SK-N-SH treated with all-trans-retinoic acid at 6 μM for 48 hours (cell line): ENCODE data around the gene CLEC16A.
A peak's percentile ranks its signal among the peaks of the same experiment; 100 is the strongest.

Experiments
- ATAC-seq: fragments of 200-7000 bp; cut with Tn5 transposase; 3 replicates; pipeline ENCODE4 v1.9.1; 2020; ENCODE audit warnings: mild to moderate bottlenecking, moderate library complexity
- ARNTL ChIP-seq: fragments of 450-650 bp; formaldehyde crosslinking; IDR thresholded peaks from 2 replicates; pipeline ENCODE4 v1.5.0; 2020; ENCODE audit warnings: low read depth, mild to moderate bottlenecking, moderate library complexity, borderline replicate concordance
- BACH2 ChIP-seq: fragments of 250-450 bp; sonication (Bioruptor Pico); IDR thresholded peaks from 2 replicates; pipeline ENCODE4 v1.9.0; 2021; ENCODE audit warnings: mild to moderate bottlenecking, borderline replicate concordance
- CSDC2 ChIP-seq: fragments of 250-450 bp; sonication (Bioruptor Pico); IDR thresholded peaks from 2 replicates; pipeline ENCODE4 v1.5.0; 2020; ENCODE audit warnings: mild to moderate bottlenecking, moderate library complexity
- ESRRG ChIP-seq: fragments of 250-450 bp; sonication (Bioruptor Pico); IDR thresholded peaks from 2 replicates; pipeline ENCODE4 v1.6.1; 2021; ENCODE audit warnings: mild to moderate bottlenecking
- GLIS3 ChIP-seq: fragments of 250-450 bp; sonication (Bioruptor Pico); IDR thresholded peaks from 2 replicates; pipeline ENCODE4 v1.5.0; 2020; ENCODE audit warnings: mild to moderate bottlenecking, moderate library complexity
- OSR1 ChIP-seq: fragments of 250-450 bp; sonication (Bioruptor Pico); IDR thresholded peaks from 2 replicates; pipeline ENCODE4 v1.8.0; 2022; ENCODE audit warnings: moderate library complexity, mild to moderate bottlenecking, inconsistent platforms
- PPARA ChIP-seq: fragments of 250-450 bp; sonication (Bioruptor Pico); IDR thresholded peaks from 2 replicates; pipeline ENCODE4 v1.5.0; 2020; ENCODE audit warnings: mild to moderate bottlenecking, borderline replicate concordance
- RARB ChIP-seq: fragments of 250-450 bp; sonication (Bioruptor Pico); IDR thresholded peaks from 2 replicates; pipeline ENCODE4 v1.8.0; 2021; ENCODE audit warnings: mild to moderate bottlenecking, moderate library complexity
- SNAI2 ChIP-seq: fragments of 250-450 bp; sonication (Bioruptor Pico); IDR thresholded peaks from 2 replicates; pipeline ENCODE4 v1.5.0; 2020; ENCODE audit warnings: mild to moderate bottlenecking, moderate library complexity
- TCF4 ChIP-seq: fragments of 250-450 bp; sonication (Bioruptor Pico); IDR thresholded peaks from 2 replicates; pipeline ENCODE4 v1.8.0; 2021; ENCODE audit warnings: mild to moderate bottlenecking, moderate library complexity, borderline replicate concordance
- ZC3H10 ChIP-seq: fragments of 250-450 bp; sonication (Bioruptor Pico); IDR thresholded peaks from 2 replicates; pipeline ENCODE4 v1.5.1; 2021; ENCODE audit warnings: mild to moderate bottlenecking, moderate library complexity
- ZFP3 ChIP-seq: fragments of 250-450 bp; sonication (Bioruptor Pico); IDR thresholded peaks from 2 replicates; pipeline ENCODE4 v1.5.0; 2020; ENCODE audit warnings: mild to moderate bottlenecking, moderate library complexity
- ZFP30 ChIP-seq: fragments of 450-650 bp; formaldehyde crosslinking; IDR thresholded peaks from 2 replicates; pipeline ENCODE4 v1.5.0; 2022; ENCODE audit warnings: mild to moderate bottlenecking, moderate library complexity
- TF ChIP-seq, protein P1 (sequence below): fragments of 250-450 bp; sonication (Bioruptor Pico); IDR thresholded peaks from 2 replicates; pipeline ENCODE4 v1.8.0; 2020; ENCODE audit warnings: mild to moderate bottlenecking, moderate library complexity, borderline replicate concordance
- TF ChIP-seq, protein P2 (sequence below): fragments of 250-450 bp; sonication (Bioruptor Pico); IDR thresholded peaks from 2 replicates; pipeline ENCODE4 v1.5.0; 2020; ENCODE audit warnings: mild to moderate bottlenecking, moderate library complexity
- TF ChIP-seq, protein P3 (sequence below): fragments of 250-450 bp; sonication (Bioruptor Pico); IDR thresholded peaks from 2 replicates; pipeline ENCODE4 v1.5.1; 2021; ENCODE audit warnings: mild to moderate bottlenecking, moderate library complexity
- TF ChIP-seq, protein P4 (sequence below): fragments of 250-450 bp; sonication (Bioruptor Pico); IDR thresholded peaks from 2 replicates; pipeline ENCODE4 v1.8.0; 2021; ENCODE audit warnings: low read depth, mild to moderate bottlenecking, moderate library complexity, borderline replicate concordance
- TF ChIP-seq, protein P5 (sequence below): fragments of 250-450 bp; sonication (Bioruptor Pico); IDR thresholded peaks from 2 replicates; pipeline ENCODE4 v1.5.1; 2020; ENCODE audit warnings: low read depth, mild to moderate bottlenecking, moderate library complexity

The CLEC16A gene

DNA sequence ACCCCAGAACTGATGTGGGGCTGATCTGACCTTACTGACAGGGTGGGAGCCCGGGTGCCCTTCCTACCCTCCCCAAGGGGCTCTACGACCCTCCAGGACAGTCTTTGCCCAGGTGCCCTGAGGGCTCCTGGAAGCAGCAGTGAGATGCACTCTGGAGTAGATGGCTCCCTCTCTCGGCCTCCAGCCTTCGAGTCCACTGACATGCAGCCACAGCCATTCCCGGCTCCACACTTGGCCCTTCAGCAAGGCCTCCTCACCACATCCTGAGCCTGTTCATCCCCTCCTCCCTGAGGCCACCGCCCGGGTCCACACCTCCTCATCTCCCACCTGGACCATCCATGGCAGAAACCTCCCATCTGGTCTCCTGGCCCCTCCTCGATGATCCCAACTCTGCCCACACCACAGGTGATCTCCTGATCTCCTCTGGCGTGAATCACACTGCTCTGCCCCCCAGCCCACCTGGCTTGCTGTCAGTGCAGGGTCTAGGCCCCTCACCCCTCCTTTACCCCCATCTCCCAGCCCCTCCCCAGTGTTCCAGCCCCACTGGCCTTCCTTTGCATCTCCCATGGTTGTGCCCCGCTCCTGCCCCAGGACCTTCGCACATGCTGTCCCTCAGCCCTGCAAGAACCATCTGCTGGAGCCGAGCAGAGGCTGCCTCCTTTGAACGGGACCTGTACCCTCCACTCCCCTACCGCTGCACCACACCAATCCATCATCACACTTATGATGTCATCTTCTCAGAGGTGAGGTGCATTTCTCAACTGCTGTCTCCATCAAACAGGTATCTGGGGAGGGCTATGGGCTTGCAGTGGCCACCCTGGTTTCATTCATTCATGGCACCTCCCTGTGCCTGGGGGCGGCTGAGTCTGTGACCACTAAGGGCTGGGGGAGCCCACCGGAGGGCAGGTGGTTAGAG lies 267.0 kb downstream of the CLEC16A start:
- TF ChIP-seq ARNTL (CRISPR knock-in tag): no peak
- TF ChIP-seq, protein P1, sequence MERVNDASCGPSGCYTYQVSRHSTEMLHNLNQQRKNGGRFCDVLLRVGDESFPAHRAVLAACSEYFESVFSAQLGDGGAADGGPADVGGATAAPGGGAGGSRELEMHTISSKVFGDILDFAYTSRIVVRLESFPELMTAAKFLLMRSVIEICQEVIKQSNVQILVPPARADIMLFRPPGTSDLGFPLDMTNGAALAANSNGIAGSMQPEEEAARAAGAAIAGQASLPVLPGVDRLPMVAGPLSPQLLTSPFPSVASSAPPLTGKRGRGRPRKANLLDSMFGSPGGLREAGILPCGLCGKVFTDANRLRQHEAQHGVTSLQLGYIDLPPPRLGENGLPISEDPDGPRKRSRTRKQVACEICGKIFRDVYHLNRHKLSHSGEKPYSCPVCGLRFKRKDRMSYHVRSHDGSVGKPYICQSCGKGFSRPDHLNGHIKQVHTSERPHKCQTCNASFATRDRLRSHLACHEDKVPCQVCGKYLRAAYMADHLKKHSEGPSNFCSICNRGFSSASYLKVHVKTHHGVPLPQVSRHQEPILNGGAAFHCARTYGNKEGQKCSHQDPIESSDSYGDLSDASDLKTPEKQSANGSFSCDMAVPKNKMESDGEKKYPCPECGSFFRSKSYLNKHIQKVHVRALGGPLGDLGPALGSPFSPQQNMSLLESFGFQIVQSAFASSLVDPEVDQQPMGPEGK (CRISPR knock-in tag): no peak
- no peak for TF ChIP-seq GLIS3
- TF ChIP-seq ZFP30 (CRISPR knock-in tag): no peak
- TF ChIP-seq, protein P2, sequence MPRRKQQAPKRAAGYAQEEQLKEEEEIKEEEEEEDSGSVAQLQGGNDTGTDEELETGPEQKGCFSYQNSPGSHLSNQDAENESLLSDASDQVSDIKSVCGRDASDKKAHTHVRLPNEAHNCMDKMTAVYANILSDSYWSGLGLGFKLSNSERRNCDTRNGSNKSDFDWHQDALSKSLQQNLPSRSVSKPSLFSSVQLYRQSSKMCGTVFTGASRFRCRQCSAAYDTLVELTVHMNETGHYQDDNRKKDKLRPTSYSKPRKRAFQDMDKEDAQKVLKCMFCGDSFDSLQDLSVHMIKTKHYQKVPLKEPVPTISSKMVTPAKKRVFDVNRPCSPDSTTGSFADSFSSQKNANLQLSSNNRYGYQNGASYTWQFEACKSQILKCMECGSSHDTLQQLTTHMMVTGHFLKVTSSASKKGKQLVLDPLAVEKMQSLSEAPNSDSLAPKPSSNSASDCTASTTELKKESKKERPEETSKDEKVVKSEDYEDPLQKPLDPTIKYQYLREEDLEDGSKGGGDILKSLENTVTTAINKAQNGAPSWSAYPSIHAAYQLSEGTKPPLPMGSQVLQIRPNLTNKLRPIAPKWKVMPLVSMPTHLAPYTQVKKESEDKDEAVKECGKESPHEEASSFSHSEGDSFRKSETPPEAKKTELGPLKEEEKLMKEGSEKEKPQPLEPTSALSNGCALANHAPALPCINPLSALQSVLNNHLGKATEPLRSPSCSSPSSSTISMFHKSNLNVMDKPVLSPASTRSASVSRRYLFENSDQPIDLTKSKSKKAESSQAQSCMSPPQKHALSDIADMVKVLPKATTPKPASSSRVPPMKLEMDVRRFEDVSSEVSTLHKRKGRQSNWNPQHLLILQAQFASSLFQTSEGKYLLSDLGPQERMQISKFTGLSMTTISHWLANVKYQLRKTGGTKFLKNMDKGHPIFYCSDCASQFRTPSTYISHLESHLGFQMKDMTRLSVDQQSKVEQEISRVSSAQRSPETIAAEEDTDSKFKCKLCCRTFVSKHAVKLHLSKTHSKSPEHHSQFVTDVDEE: no peak
- no peak for TF ChIP-seq ZC3H10
- TF ChIP-seq, protein P3, sequence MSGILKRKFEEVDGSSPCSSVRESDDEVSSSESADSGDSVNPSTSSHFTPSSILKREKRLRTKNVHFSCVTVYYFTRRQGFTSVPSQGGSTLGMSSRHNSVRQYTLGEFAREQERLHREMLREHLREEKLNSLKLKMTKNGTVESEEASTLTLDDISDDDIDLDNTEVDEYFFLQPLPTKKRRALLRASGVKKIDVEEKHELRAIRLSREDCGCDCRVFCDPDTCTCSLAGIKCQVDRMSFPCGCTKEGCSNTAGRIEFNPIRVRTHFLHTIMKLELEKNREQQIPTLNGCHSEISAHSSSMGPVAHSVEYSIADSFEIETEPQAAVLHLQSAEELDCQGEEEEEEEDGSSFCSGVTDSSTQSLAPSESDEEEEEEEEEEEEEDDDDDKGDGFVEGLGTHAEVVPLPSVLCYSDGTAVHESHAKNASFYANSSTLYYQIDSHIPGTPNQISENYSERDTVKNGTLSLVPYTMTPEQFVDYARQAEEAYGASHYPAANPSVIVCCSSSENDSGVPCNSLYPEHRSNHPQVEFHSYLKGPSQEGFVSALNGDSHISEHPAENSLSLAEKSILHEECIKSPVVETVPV (CRISPR knock-in tag): no peak
- no peak for TF ChIP-seq PPARA
- TF ChIP-seq, protein P4, sequence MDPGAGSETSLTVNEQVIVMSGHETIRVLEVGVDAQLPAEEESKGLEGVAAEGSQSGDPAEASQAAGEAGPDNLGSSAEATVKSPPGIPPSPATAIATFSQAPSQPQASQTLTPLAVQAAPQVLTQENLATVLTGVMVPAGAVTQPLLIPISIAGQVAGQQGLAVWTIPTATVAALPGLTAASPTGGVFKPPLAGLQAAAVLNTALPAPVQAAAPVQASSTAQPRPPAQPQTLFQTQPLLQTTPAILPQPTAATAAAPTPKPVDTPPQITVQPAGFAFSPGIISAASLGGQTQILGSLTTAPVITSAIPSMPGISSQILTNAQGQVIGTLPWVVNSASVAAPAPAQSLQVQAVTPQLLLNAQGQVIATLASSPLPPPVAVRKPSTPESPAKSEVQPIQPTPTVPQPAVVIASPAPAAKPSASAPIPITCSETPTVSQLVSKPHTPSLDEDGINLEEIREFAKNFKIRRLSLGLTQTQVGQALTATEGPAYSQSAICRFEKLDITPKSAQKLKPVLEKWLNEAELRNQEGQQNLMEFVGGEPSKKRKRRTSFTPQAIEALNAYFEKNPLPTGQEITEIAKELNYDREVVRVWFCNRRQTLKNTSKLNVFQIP (CRISPR knock-in tag): no peak
- TF ChIP-seq BACH2: no peak
- TF ChIP-seq ZFP3: no peak
- TF ChIP-seq, protein P5, sequence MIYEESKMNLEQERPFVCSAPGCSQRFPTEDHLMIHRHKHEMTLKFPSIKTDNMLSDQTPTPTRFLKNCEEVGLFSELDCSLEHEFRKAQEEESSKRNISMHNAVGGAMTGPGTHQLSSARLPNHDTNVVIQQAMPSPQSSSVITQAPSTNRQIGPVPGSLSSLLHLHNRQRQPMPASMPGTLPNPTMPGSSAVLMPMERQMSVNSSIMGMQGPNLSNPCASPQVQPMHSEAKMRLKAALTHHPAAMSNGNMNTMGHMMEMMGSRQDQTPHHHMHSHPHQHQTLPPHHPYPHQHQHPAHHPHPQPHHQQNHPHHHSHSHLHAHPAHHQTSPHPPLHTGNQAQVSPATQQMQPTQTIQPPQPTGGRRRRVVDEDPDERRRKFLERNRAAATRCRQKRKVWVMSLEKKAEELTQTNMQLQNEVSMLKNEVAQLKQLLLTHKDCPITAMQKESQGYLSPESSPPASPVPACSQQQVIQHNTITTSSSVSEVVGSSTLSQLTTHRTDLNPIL (CRISPR knock-in tag): no peak
- peak; percentile 56 for ATAC-seq

DNA sequence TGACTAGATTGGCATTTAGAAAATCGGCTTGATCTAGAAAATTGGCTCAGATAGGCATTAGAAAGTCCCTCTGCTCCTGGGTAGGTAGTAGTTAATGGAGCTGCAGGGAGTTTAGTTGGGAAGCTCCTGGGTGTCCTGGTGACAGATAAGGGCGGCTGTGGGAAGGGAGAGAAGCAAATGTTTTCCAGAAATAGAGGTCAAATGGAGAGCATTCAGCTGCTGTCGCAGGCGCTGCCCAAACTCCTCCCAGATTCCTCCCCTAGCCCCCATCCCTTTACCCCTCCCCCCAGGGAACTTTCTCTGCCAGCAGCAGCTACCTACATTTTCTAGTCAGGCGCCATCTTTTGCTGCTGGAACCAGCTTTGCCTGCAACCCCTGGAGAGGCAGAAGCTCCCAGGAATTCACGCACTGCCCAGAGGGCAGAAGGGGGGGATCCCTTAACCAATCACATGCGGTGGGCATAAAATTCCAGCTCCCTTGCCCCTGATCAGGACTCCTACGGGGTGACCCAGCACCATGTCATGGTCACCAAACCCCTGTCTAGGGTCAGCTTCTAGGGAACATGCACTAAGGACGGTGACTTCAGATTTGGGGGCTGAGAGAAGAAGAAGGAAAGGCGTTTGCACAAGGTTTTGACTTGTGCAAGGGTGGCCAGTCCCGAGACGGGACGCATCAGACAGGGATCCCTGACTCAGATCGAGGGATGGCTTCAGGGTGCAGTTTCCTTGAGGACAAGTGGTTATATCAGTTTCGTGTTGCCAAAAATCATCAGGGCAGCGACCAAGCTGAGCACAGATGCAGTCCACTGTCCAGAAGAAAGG lies 267.8 kb downstream of the CLEC16A start:
- TF ChIP-seq BACH2 (no peak), TCF4 (CRISPR knock-in tag) (no peak)
- ATAC-seq: no peak

DNA sequence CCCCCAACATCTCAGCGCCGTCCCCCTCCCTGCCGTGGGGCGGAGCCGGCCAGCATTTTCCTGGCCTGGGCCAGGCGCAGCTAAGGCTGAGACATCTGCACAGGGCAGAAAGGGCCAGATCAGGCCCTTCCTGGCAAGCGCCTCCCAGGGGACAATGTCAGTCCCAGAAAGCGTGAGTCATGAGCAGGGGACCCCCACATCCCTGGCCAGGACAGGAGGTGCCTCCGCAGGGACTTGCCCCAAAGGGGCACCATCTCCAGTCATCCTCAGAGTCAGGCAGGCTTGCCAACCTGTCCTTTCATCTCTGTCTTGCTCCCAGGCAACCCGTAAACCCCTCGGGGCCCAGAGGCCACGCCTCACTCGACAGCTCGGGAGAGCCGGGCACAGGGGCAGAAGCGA lies 268.4 kb downstream of the CLEC16A start:
- ATAC-seq: no peak
- no peak for TF ChIP-seq OSR1
- TF ChIP-seq PPARA: no peak
- TF ChIP-seq CSDC2 (CRISPR knock-in tag): no peak
- TF ChIP-seq, protein P3 (CRISPR knock-in tag): no peak
- TF ChIP-seq, protein P1 (CRISPR knock-in tag): no peak
- no peak for TF ChIP-seq TCF4 (CRISPR knock-in tag)
- no peak for TF ChIP-seq ZC3H10
- TF ChIP-seq GLIS3: no peak
- TF ChIP-seq, protein P2: no peak
- TF ChIP-seq RARB (CRISPR knock-in tag): no peak
- no peak for TF ChIP-seq SNAI2 (CRISPR knock-in tag)
- TF ChIP-seq ZFP30 (CRISPR knock-in tag): no peak
- TF ChIP-seq ESRRG (CRISPR knock-in tag): no peak
